Thymus (tissue), 2 donors: Measurements from ENCODE around the gene SDF2L1. TPM values are rescaled to one million over a fixed set of nuclear protein-coding genes. Genes with fewer than 3 reads are reported as not detected.

Source experiments
- polyA plus RNA-seq: library from polyadenylated mRNA; stranded (reverse); fragments of 200-250 nt; gene quantifications from one replicate; pipeline ENCODE4 v1.2.3, GENCODE V29; 2013
- total RNA-seq: library from RNA; stranded (reverse); fragments of 120-200 nt; gene quantifications from one replicate; pipeline ENCODE4 v1.2.4, GENCODE V29; 2013
- donor health status: healthy.

SDF2L1 gene
- total and polyA plus RNA-seq, 2 donors = 21.7 to 22.8 TPM

Other genes starting within 250 kb of the SDF2L1 start
- 3.2 TPM for gene HIC2, start 224.9 kb upstream of the SDF2L1 start, total RNA-seq
- 2.8 TPM for gene HIC2, start 224.9 kb upstream of the SDF2L1 start, polyA plus RNA-seq
- gene TMEM191C, start 174.9 kb upstream of the SDF2L1 start, total RNA-seq = 1.2 TPM
- 5.1 TPM for gene TMEM191C, start 174.9 kb upstream of the SDF2L1 start, polyA plus RNA-seq
- gene RIMBP3C, start 90.8 kb upstream of the SDF2L1 start, total RNA-seq = 1.3 TPM
- gene RIMBP3C, start 90.8 kb upstream of the SDF2L1 start, polyA plus RNA-seq = 0.34 TPM
- 39.4 TPM for gene UBE2L3, start 74.6 kb upstream of the SDF2L1 start, total RNA-seq
- 50.1 TPM for gene UBE2L3, start 74.6 kb upstream of the SDF2L1 start, polyA plus RNA-seq
- gene YDJC, start 12.3 kb upstream of the SDF2L1 start, total RNA-seq = 24.2 TPM
- gene YDJC, start 12.3 kb upstream of the SDF2L1 start, polyA plus RNA-seq = 32.3 TPM
- 0.09 TPM for gene CCDC116, start 9.5 kb upstream of the SDF2L1 start, total RNA-seq
- gene CCDC116, start 9.5 kb upstream of the SDF2L1 start, polyA plus RNA-seq = 1.0 TPM
- 20.9 TPM for gene PPIL2, start 23.7 kb downstream of the SDF2L1 start, total RNA-seq
- 48.1 TPM for gene PPIL2, start 23.7 kb downstream of the SDF2L1 start, polyA plus RNA-seq
- gene YPEL1, start 93.5 kb downstream of the SDF2L1 start, total RNA-seq = 9.1 TPM
- 14.2 TPM for gene YPEL1, start 93.5 kb downstream of the SDF2L1 start, polyA plus RNA-seq
- 71.1 TPM for gene MAPK1, start 225.3 kb downstream of the SDF2L1 start, total RNA-seq
- 22.2 TPM for gene MAPK1, start 225.3 kb downstream of the SDF2L1 start, polyA plus RNA-seq